Stimulated activated CD4-positive, alpha-beta T cell treated with anti-CD3 and anti-CD28 coated beads, Interleukin-12 subunit alpha, Interleukin-12 subunit beta, amount 100 ng/mL, for 24 hours (primary cell): ENCODE data around the gene MIER3.
"Not testable (repeated sequence)": the region's sequence is repeated elsewhere in the genome, so short reads cannot be mapped to it uniquely, and the experiment has no call there.

Source experiments
- DNase-seq, 2 experiments: peaks; one replicate each; pipeline ENCODE4 v3.0.0-alpha.2; 2020; ENCODE audit warnings: low read depth in 2 of 2

Gene MIER3

GRCh38 chr5:56951946-56952691 is at the start of gene MIER3:
Gene MIER3, minus strand, starts transcription at chr5:56952123. Its CDS starts 21 bp downstream, at chr5:56952102.
- DNase-seq, result peak; percentile 62 to 72

GRCh38 chr5:56995596-56995995 is 43.7 kb upstream of the MIER3 start:
- no peak for DNase-seq

GRCh38 chr5:56993241-56993640 is 41.3 kb upstream of the MIER3 start:
- no peak for DNase-seq

- DNase-seq, result no peak
These were observed 37.8 kb upstream of the MIER3 start for GRCh38 chr5:56989676-56990075.

GRCh38 chr5:56988490-56988889 is 36.6 kb upstream of the MIER3 start:
- no peak for DNase-seq

- no peak for DNase-seq
These were observed 35.2 kb upstream of the MIER3 start for GRCh38 chr5:56987171-56987570.

GRCh38 chr5:56986626-56986947 is 34.7 kb upstream of the MIER3 start:
- DNase-seq, result no peak

- no peak for DNase-seq
These were observed 34.2 kb upstream of the MIER3 start for GRCh38 chr5:56985936-56986625.

GRCh38 chr5:56984445-56984844 is 32.5 kb upstream of the MIER3 start:
- no peak for DNase-seq

GRCh38 chr5:56983593-56984361 is 31.9 kb upstream of the MIER3 start:
- DNase-seq, result no peak

- DNase-seq, result no peak
These were observed 29.8 kb upstream of the MIER3 start for GRCh38 chr5:56981548-56982315.

GRCh38 chr5:56979968-56980367 is 28.0 kb upstream of the MIER3 start:
- no peak for DNase-seq

GRCh38 chr5:56979526-56979925 is 27.6 kb upstream of the MIER3 start:
- not testable (repeated sequence) for DNase-seq

GRCh38 chr5:56977822-56978221 is 25.9 kb upstream of the MIER3 start:
- no peak for DNase-seq

GRCh38 chr5:56977021-56977420 is 25.1 kb upstream of the MIER3 start:
- DNase-seq, result no peak

- no peak for DNase-seq
These were observed 22.3 kb upstream of the MIER3 start for GRCh38 chr5:56974241-56974640.

- DNase-seq, result no peak
These were observed 21.6 kb upstream of the MIER3 start for GRCh38 chr5:56973473-56973872.

- no peak for DNase-seq
These were observed 19.4 kb upstream of the MIER3 start for GRCh38 chr5:56971275-56971674.

- DNase-seq, result no peak
These were observed 12.2 kb upstream of the MIER3 start for GRCh38 chr5:56964173-56964572.

- DNase-seq, result no peak
These were observed 11.3 kb upstream of the MIER3 start for GRCh38 chr5:56963246-56963645.

- DNase-seq, result no peak
These were observed 10.4 kb upstream of the MIER3 start for GRCh38 chr5:56962286-56962685.

- no peak for DNase-seq
These were observed 9.8 kb upstream of the MIER3 start for GRCh38 chr5:56961746-56962145.
